ENCODE data around the gene CBR1. TPM values are rescaled to one million over a fixed set of nuclear protein-coding genes. Genes with fewer than 3 reads are reported as not detected.
"Not testable (repeated sequence)": the region's sequence is repeated elsewhere in the genome, so short reads cannot be mapped to it uniquely, and the experiment has no call there.

The CBR1 gene
- total RNA-seq, 1 donor from 2014 or later, result 120 TPM

DNA sequence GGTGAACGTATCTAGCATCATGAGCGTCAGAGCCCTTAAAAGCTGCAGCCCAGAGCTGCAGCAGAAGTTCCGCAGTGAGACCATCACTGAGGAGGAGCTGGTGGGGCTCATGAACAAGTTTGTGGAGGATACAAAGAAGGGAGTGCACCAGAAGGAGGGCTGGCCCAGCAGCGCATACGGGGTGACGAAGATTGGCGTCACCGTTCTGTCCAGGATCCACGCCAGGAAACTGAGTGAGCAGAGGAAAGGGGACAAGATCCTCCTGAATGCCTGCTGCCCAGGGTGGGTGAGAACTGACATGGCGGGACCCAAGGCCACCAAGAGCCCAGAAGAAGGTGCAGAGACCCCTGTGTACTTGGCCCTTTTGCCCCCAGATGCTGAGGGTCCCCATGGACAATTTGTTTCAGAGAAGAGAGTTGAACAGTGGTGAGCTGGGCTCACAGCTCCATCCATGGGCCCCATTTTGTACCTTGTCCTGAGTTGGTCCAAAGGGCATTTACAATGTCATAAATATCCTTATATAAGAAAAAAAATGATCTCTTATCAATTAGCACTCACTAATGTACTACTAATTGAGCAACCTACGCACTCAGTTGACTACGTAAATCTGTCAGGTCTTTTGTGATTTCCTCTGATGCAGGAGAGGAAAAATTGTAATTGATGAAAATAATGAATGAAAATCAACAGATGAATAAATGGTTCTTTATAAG lies 2.8 kb downstream of the CBR1 start:
- Histone ChIP-seq H3K27me3 (ENCODE audit: control insufficient read depth, insufficient read depth, low read length) (no peaks in the 10 kb centered on the region), H3K4me3 (ENCODE audit: low read depth, low read length) (no peak overlapping the region), H3K36me3 (ENCODE audit: control insufficient read depth, insufficient read depth, low read length) (peaks cover 1% of the 10 kb centered on the region)
- no peak for DNase-seq (ENCODE audit: low read depth)
- TF ChIP-seq, protein P1, sequence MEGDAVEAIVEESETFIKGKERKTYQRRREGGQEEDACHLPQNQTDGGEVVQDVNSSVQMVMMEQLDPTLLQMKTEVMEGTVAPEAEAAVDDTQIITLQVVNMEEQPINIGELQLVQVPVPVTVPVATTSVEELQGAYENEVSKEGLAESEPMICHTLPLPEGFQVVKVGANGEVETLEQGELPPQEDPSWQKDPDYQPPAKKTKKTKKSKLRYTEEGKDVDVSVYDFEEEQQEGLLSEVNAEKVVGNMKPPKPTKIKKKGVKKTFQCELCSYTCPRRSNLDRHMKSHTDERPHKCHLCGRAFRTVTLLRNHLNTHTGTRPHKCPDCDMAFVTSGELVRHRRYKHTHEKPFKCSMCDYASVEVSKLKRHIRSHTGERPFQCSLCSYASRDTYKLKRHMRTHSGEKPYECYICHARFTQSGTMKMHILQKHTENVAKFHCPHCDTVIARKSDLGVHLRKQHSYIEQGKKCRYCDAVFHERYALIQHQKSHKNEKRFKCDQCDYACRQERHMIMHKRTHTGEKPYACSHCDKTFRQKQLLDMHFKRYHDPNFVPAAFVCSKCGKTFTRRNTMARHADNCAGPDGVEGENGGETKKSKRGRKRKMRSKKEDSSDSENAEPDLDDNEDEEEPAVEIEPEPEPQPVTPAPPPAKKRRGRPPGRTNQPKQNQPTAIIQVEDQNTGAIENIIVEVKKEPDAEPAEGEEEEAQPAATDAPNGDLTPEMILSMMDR (IDR thresholded peaks at IDR 0.05; ENCODE audit: insufficient read depth, low read length, poor library complexity, severe bottlenecking), result no peak

DNA sequence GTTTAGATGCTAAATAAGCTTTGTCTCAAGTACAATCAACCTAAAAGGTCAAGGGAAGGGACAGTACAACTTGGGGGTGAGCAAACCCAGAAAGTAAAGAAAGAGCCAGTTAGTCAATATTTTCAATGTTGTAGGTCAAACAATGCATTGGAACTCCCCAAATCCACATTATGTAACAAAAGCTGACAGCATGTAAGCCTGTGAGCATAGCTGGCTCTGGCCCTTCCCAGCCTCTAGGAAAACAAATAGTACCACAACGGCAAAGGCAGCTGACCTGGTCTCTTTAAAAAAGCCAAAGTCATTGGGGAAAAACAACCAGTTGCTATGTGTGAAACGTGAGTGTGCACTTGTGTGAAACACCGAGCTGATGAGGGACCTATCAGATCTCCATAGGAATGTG lies 3.4 kb downstream of the CBR1 start:
- no peak for DNase-seq (ENCODE audit: low read depth)
- no peaks in the 10 kb centered on the region for H3K27me3 ChIP-seq (ENCODE audit: control insufficient read depth, insufficient read depth, low read length)
- TF ChIP-seq, protein P1 (IDR thresholded peaks at IDR 0.05; ENCODE audit: insufficient read depth, low read length, poor library complexity, severe bottlenecking), result no peak
- no peak overlapping the region for H3K4me3 ChIP-seq (ENCODE audit: low read depth, low read length)
- peaks cover 1% of the 10 kb centered on the region for H3K36me3 ChIP-seq (ENCODE audit: control insufficient read depth, insufficient read depth, low read length)

DNA sequence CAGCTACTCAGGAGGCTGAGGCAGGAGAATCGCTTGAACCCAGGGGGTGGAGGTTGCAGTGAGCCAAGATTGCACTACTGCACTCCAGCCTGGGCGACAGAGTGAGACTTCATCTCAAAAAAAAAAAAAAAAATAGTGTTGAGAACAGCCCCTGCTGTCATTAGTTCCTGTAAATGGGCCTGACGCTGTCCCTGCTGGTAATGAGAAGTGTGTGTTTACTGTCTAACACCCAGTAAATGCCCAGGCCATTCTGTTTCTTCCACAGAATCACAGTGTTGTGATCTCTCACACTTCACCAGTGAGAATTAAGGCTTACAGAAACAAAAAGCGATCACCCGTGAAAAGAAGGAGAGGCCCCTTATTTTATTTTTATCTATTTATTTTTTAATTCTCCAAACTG lies 4.1 kb downstream of the CBR1 start:
- not testable (repeated sequence) for H3K36me3 ChIP-seq (ENCODE audit: control insufficient read depth, insufficient read depth, low read length); H3K4me3 ChIP-seq (ENCODE audit: low read depth, low read length); DNase-seq (ENCODE audit: low read depth); H3K27me3 ChIP-seq (ENCODE audit: control insufficient read depth, insufficient read depth, low read length)

DNA sequence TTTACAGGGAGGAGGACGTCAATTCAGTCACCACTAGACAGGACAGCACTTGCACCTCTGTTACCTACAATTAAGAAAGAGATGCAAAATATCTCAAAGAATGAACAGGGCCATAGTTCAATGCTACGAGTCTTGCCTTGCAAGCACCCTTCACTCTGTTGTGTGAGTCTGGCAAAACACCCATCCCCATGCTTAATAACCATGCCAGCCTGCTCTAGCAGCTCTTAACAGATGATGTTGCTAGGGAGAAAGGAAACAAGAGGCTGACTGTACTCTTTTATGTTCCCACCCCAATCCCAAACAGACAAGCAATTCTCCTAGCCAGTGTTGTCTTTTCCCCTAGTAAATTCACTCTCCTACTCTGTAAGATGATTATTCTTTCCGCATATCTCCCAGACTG lies 5.3 kb downstream of the CBR1 start:
- no peak overlapping the region for H3K4me3 ChIP-seq (ENCODE audit: low read depth, low read length)
- TF ChIP-seq, protein P1 (IDR thresholded peaks at IDR 0.05; ENCODE audit: insufficient read depth, low read length, poor library complexity, severe bottlenecking), result no peak
- DNase-seq (ENCODE audit: low read depth), result no peak

DNA sequence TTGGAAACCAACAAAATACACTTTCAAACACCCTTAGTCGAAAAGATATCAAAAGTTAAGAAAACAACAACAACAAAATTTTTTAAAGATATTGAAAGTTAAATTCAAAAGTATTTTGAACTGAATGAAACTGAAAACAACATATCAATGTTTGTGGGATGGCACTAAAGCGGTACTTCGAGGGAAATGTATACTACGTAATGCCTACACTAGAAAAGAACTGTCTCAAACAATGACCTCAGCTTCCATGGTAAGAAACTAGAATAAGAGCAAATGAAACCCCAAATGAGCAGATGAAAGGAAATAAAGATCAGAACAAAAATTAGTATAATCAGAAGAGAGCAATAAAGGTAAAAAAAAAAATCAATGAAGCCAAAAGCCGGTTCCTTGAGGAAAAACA lies 6.1 kb downstream of the CBR1 start:
- no peak overlapping the region for H3K4me3 ChIP-seq (ENCODE audit: low read depth, low read length)

More for the DNA sequence above, 5.3 kb downstream of the CBR1 start:
- Histone ChIP-seq H3K27me3 (ENCODE audit: control insufficient read depth, insufficient read depth, low read length) (no peaks in the 10 kb centered on the region), H3K36me3 (ENCODE audit: control insufficient read depth, insufficient read depth, low read length) (peaks cover 1% of the 10 kb centered on the region)

DNA sequence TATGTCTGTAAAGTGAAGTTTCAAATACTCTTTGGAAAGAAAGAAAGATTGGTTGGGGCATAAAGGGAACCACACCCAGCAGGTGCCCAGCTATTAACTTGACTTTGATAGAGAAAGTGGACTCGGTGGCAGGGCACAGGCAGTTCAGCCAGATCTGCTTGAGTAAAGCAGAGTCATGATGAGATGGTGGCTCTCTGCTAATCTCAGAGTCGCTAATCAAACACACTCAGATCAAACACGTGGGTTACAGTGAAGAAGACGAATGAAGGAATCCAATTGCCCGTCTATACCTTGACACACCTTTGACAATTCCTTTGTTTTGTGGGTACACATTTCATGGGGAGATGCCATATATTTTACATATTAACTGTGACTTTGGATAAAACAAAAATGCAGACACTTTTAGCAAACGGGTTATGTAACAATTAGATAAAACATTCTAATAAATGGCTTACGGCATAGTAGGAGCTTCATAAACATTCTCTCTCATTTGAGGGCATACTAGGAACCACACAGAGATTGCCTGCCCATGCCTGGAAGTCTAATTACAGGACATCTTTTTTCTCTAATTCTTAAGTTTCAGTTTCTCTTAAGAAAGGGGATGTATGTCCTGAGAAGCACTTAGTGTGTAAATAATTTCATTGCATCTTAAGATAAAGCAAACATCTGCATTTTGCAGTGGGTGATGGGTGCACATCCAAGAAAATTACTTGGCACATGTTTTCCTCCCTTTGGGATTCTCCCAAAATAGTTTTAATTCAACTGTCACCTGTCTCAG lies 7.2 kb downstream of the CBR1 start:
- H3K36me3 ChIP-seq (ENCODE audit: control insufficient read depth, insufficient read depth, low read length), result peaks cover 1% of the 10 kb centered on the region
- H3K4me3 ChIP-seq (ENCODE audit: low read depth, low read length), result no peak overlapping the region
- no peaks in the 10 kb centered on the region for H3K27me3 ChIP-seq (ENCODE audit: control insufficient read depth, insufficient read depth, low read length)
- TF ChIP-seq, protein P1 (IDR thresholded peaks at IDR 0.05; ENCODE audit: insufficient read depth, low read length, poor library complexity, severe bottlenecking), result no peak
- DNase-seq (ENCODE audit: low read depth), result no peak

More for the DNA sequence above, 6.1 kb downstream of the CBR1 start:
- Histone ChIP-seq H3K27me3 (ENCODE audit: control insufficient read depth, insufficient read depth, low read length) (no peaks in the 10 kb centered on the region), H3K36me3 (ENCODE audit: control insufficient read depth, insufficient read depth, low read length) (peaks cover 1% of the 10 kb centered on the region)
- TF ChIP-seq, protein P1 (IDR thresholded peaks at IDR 0.05; ENCODE audit: insufficient read depth, low read length, poor library complexity, severe bottlenecking), result no peak
- no peak for DNase-seq (ENCODE audit: low read depth)
